KG1 (cell line): ENCODE measurements around the gene RAI14.

Experiments used
- DNase-seq: peaks from one replicate; lab custom pipeline; 2025; lab: John Stamatoyannopoulos, UW

RAI14 gene

GRCh38 chr5:34854459-34855174, 198.5 kb downstream of the RAI14 start:
- DNase-seq, result no peak

- no peak for DNase-seq
These were observed 201.0 kb downstream of the RAI14 start for GRCh38 chr5:34857161-34857560.

GRCh38 chr5:34857894-34858293, 201.8 kb downstream of the RAI14 start:
- no peak for DNase-seq

GRCh38 chr5:34858790-34859189, 202.7 kb downstream of the RAI14 start:
- DNase-seq, result no peak

GRCh38 chr5:34859253-34859652, 203.1 kb downstream of the RAI14 start:
- no peak for DNase-seq

GRCh38 chr5:34863946-34864345, 207.8 kb downstream of the RAI14 start:
- DNase-seq, result no peak

GRCh38 chr5:34865091-34865490, 209.0 kb downstream of the RAI14 start:
- no peak for DNase-seq

GRCh38 chr5:34866989-34867471, 210.9 kb downstream of the RAI14 start:
- no peak for DNase-seq

- no peak for DNase-seq
These were observed 211.5 kb downstream of the RAI14 start for GRCh38 chr5:34867660-34868059.

- no peak for DNase-seq
These were observed 212.7 kb downstream of the RAI14 start for GRCh38 chr5:34868791-34869190.

GRCh38 chr5:34869256-34869655, 213.1 kb downstream of the RAI14 start:
- DNase-seq, result no peak

- DNase-seq, result no peak
These were observed 214.3 kb downstream of the RAI14 start for GRCh38 chr5:34870382-34870781.

GRCh38 chr5:34876275-34876674, 220.1 kb downstream of the RAI14 start:
- no peak for DNase-seq

GRCh38 chr5:34881246-34881645, 225.1 kb downstream of the RAI14 start:
- no peak for DNase-seq
